Retina (tissue), 1 donor: ENCODE measurements around the gene PLS1.
"Not testable (repeated sequence)": the region's sequence is repeated elsewhere in the genome, so short reads cannot be mapped to it uniquely, and the experiment has no call there.

Experiments
- DNase-seq: peaks from one replicate; pipeline ENCODE4 v3.0.0-alpha.2; 2016

The PLS1 gene

DNA sequence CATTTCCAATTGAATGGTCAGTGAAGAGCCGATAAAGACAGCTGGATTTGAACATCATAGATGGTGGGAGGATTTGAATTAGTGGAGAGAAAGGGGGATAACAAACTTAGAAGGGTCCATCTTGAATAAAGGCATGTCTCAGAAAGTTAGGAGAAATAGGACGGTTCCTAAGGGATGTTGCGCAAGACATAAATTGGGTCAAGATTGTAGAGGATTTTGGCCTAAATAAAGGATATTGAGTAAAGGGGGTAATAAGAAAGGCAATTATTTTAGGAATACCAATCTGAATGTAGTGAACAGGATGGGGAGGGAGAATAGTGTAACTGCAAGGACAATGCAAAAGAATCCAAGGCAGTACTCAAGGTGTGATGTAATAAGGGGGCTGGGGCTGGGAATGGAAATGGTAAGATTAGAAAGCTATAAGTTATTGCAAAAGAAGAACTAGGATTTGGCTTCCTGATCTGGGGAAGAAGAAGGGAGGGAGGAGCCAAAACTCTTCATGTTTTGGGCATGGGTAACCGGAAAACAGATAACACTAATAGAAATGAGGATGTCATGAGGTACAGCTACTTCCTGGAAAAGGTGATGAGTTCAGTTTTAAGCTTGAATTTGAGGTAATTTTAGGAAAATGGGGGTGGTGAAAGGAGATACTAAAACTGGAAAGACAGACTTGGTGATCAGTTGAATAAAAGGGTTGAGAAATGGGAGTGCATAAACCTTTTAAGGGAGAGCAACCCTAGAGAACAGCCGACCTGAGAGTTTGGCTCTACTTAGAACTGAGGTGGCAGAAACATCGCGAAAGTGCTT is 110.3 kb downstream of the PLS1 start:
- no peak for DNase-seq

DNA sequence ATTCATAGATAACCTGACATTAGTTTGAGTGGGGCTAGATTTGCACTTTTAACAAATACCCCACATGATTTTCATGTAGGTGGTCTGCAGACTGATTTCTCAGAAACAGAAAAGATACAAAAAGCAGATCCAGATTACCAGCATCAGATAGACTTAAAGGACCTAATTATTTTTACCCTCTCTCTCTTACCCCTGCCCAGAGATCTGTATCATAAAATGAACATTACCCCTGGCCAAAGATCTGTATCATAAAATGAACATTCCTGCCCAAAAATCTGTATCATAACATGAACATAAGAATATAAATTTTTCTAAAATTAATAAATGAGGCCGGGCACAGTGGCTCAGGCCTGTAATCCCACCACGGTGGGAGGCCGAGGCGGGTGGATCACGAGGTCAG is 113.0 kb downstream of the PLS1 start:
- DNase-seq = no peak

DNA sequence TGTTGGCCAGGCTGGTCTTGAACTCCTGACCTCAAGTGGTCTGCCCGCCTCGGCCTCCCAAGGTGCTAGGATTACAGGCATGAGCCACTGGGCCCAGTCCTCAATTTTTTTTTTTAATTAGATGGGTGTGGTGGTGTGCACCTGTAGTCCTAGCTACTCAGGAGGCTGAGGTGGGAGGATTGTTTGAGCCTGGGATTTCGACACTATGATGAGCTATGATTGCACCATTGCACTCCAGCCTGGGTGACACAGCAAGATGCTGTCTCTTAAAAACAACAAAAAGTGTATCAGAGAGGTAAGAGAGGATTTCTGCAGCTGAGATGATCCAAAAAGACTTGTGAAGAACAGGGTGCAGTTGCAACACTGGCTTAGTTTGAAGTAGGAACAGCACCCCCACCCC is 118.7 kb downstream of the PLS1 start:
- not testable (repeated sequence) for DNase-seq

DNA sequence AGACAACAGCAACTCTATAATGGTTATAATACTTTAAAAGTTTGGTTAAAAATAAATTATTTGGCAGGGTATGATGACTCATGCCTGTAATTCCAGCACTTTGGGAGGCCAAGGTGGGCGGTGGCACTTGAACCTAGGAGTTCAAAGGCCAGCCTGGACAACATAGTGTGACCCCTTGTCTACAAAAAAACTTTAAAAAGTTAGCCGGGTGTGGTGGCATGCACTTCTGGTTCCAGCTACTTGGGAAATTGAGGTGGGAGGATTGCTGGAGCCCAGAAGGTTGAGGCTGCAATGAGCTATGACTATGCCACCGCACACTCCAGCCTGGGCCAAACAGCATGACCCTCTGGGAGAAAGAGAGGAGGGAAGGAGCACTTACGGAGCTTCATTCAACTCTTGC is 119.9 kb downstream of the PLS1 start:
- no peak for DNase-seq

DNA sequence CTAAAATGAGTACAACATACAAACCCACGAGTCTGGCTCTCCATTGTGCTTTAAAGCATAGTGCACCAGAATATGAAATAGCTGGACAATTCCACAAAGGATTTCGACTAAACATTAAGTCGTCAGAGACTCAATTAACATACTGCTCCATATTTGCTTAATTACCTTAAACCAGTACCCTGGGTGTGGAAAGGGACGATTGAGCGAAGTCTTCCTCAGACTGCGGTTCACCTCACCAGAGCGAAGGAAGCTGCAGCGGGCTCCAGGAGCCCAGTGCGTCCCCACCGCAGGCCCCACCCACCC is 127.4 kb downstream of the PLS1 start:
- no peak for DNase-seq

DNA sequence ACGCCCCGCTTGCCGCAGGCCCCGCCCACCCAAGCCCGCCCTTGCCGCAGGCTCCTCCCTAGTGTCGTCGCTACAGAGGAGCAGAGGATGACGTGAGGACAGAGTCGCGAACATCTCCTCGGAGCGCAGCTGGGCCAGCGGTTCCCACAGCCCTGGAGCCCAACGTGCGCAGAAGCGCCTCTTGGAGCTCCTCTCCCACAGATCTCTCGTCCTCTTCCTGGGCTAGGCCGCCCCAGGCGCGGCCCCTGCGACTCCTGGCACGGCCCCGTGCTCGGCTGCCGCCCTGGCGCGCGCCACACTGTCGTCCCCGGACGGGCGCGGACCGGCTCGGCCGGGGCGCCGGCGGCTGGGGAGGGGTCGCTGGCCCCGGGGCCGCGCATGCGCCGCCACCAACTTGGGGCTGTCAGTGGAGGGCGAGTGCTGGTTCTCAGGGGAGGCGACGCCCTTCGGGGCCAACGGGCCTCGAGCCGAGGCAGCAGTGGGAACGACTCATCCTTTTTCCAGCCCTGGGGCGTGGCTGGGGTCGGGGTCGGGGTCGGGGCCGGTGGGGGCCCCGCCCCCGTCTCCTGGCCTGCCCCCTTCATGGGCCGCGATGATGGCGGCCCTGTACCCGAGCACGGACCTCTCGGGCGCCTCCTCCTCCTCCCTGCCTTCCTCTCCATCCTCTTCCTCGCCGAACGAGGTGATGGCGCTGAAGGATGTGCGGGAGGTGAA is 127.9 kb downstream of the PLS1 start, which contains the start of gene TRPC1:
TSS of gene TRPC1 (plus strand) at position 67 of the 714 bp plus-strand sequence. CDS start at position 593, 526 bp downstream.
- peak; percentile 92 for DNase-seq

DNA sequence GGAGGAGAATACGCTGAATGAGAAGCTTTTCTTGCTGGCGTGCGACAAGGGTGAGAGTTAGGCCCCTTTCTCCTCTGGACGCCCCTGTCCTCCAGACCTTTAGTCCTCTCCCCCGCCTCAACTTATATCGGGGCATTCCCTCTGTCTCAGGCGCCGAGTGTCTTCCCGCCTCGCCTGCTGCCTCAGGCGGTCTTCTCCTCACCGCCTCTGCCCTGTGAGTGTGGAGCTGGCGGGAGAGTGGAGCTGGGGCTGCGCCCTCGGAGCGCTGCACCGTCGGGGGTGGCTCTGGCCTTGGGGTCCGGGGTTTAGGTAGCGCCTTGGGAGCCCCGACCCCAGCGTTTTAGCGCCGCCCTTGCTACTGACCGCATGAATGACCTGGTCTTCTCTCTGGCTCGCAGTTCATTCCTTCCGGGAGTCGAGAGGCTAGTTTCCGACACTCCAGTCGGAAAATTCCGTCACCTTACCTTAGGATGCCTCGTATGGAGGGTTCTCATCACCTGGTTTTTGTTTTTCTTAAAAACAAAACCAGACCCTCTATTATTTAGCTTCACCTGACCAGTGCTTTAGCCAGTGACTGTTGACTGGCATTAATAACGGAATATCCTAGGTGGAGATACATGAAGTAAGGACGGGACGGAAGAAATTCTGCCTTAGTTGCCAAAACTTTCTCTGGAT is 128.6 kb downstream of the PLS1 start:
- DNase-seq = peak; percentile 91

DNA sequence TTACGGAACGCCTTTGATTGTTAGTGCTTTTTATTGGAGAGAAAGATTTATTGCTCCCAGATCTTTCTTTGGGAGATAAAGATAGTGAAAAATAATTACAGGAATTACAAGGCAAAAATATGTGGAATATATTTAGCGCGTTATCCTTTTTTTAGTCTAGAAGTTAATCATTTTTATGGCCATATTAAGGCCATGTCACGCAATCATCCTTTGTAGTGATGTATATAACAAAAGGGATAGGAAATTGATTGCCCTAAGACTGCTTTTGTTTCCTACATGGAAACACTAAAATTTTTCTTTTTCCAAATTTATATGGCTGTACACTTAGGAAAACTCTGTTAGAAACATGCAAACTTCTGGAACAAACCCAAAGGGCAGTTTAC is 129.2 kb downstream of the PLS1 start:
- no peak for DNase-seq

DNA sequence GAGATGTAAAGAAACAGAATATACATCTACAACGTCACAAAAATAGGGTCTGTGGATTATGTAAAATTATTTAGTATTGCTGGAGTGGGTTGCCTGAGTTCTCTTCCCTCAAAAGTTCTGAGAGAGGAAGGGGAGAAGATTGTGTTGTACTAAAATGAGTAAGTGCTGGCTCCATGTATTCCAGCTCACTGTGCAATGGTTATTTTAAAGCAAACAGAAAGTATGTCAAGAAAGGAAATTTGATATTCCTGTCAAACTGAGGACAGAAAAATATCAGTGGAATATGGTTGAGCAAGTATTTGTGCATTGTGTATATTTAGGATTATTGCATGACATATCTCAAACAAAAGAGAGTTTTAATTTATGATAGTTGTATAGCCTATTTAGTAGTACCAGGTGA is 129.8 kb downstream of the PLS1 start:
- DNase-seq = no peak

DNA sequence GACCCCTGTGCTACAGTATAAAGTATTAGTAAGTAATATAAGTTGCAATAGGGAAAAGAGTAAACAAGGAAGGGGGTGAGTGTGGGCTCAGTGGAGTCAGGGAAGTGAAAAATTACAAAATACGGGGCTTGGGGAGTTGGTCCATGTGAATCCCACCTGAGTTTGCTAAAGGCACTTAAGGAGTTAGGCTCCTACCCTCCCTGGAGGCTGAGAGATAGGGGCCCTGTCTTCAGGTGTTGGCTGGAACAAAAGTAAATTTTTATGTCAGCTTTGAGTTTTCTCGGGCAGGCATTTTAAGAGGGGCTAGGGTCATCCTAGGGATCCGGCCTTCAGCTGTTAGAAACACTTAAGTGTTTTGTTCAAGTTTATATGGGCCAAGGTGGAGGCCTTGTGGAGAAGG is 135.9 kb downstream of the PLS1 start:
- no peak for DNase-seq

DNA sequence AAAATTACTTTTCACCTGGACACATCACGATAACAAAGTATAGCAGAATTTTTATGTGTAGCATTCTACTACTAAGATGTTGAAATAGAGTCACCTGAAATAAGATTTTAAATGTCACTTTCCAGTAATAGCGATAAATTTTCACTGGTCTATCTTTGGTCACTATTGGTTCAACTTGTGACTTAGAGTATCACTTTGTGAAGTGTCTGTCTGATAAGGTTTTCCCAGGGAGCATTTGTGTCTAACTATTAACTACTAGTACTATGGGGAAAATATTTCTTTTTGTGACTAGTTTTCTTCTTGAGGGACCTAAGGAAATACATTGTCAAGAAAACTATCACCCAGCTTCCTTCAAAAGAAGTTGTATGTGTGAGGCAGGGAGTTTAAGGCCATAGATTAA is 138.6 kb downstream of the PLS1 start:
- DNase-seq = no peak

DNA sequence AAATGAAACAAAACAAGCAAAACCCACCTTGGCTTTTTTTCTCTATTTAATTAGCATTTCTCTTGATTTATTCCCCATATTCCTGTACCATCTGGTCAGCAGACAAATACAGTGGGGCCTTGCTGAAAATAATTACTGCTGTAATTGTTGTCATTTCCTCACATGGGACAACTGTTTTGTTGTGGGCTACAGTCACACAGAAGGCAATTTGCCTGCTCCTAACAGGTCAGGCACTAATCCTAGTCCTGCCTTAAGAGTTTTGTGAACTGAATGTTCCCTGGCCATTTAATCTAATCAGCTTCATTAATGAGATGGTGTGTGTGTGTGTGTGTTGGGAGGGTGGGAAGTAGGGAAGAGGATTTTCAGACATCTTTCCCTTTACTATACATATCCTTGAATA is 139.3 kb downstream of the PLS1 start:
- DNase-seq = no peak

DNA sequence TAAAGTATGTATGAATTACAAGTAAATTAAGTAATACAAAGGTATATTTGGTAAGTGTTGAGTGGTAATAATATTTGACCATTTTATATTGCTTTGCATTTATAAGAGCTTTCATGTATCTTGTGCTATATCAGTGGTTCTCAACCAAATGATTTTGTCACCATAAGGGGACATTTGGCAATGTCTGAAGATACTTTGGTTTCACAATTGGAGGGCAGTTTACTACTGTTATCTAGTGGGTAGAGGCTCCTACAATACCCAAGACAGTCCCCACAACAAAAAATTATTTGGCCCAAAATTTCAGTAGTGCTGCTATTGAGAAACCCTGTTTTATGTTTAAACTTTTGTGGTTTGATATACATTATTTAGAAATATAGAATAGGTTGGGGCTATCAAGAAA is 142.2 kb downstream of the PLS1 start:
- DNase-seq = no peak

DNA sequence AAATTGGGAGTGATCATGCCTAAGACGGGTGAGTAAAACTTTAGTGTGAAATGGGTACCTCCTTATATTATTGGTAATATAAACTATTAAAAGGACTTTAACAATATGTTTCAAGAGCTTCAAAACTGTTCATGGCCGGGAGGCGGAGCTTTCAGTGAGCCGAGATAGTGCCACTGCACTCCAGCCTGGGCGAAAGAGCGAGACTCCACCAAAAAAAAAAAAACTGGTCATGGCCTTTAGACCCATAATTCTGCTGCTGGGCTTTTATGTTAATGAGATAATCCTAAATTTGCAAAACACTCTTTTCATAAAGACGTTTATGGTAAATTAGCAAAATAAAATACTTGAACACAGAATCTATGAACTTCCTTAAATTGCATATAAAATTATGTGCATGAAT is 150.5 kb downstream of the PLS1 start:
- no peak for DNase-seq

DNA sequence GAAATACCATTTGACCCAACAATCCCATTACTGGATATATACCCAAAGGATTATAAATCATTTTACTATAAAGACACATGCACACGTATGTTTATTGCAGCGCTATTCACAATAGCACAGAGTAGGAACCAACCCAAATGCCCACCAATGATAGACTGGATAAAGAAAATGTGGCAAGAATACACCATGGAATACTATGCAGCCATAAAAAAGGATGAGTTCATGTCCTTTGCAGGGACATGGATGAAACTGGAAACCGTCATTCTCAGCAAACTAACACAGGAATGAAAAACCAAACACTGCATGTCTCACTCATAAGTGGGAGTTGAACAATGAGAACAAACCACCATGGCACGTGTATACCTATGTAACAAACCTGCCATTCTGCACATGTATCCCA is 154.3 kb downstream of the PLS1 start:
- DNase-seq = not testable (repeated sequence)

DNA sequence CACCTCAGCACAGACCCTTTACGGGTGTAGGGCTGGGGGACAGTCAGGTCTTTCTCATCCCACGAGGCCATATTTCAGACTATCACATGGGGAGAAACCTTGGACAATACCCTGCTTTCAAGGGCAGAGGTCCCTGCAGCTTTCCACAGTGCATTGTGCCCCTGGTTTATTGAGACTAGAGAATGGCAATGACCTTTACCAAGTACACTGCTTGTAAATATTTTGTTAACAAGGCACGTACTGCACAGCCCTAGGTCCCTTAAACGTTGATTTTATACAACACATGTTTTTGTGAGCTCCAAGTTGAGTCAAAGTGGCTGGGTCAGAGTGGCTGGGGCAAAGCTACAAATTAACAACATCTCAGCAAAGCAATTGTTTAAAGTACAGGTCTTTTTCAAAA is 156.4 kb downstream of the PLS1 start:
- DNase-seq = not testable (repeated sequence)

DNA sequence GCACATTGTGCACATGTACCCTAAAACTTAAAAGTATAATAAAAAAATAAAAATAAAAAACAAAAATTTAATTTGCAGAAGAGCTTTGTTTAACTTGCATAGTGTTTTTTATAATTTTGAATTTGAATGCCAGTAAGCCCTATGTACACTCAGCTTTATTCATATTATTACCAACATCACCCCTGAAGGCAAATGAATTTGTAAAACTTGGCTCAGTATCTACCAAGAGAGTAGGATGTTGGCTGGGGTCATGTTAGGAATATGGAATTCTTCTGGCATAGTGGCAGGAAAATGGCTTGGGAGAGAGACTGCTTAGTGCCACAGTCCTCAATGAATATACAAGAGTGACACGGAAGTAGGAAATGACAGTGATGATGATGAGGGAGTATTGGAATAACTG is 158.3 kb downstream of the PLS1 start:
- DNase-seq = no peak
